Omental fat pad (tissue), 4 donors: ENCODE data around the gene MUC6. TPM values are rescaled to one million over a fixed set of nuclear protein-coding genes. Genes with fewer than 3 reads are reported as not detected.

ENCODE experiments used
- ATAC-seq: fragments of 150-250 bp; one replicate; pipeline ENCODE4 v1.9.1; 2016; ENCODE audit warnings: mild to moderate bottlenecking, moderate library complexity; ENCODE audit not compliant: low FRiP score
- DNase-seq: peaks from one replicate; pipeline ENCODE4 v3.0.0-alpha.2; 2019; ENCODE audit warnings: low spot score
- total RNA-seq, 4 donors: library from RNA; depleted of rRNA; stranded (reverse); fragments of >200 nt; gene quantifications; one replicate each; pipeline ENCODE4 v1.1.0, GENCODE V29; 2016
- TF ChIP-seq, protein P1 (sequence below), 3 donors: fragments of 450-650 bp; IDR thresholded peaks; one replicate each; pipeline ENCODE4 v1.5.1; 2016 to 2017; ENCODE audit warnings: antibody characterized with exemption in 3 of 3, mild to moderate bottlenecking in 3 of 3, moderate library complexity in 2 of 3

The MUC6 gene
- total RNA-seq, 4 donors from 2014 or later = not detected

GRCh38 chr11:970319-970871, 66.1 kb downstream of the MUC6 start:
- TF ChIP-seq, protein P1, sequence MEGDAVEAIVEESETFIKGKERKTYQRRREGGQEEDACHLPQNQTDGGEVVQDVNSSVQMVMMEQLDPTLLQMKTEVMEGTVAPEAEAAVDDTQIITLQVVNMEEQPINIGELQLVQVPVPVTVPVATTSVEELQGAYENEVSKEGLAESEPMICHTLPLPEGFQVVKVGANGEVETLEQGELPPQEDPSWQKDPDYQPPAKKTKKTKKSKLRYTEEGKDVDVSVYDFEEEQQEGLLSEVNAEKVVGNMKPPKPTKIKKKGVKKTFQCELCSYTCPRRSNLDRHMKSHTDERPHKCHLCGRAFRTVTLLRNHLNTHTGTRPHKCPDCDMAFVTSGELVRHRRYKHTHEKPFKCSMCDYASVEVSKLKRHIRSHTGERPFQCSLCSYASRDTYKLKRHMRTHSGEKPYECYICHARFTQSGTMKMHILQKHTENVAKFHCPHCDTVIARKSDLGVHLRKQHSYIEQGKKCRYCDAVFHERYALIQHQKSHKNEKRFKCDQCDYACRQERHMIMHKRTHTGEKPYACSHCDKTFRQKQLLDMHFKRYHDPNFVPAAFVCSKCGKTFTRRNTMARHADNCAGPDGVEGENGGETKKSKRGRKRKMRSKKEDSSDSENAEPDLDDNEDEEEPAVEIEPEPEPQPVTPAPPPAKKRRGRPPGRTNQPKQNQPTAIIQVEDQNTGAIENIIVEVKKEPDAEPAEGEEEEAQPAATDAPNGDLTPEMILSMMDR (IDR thresholded peaks at IDR 0.05) = no peak
- DNase-seq (no peak), ATAC-seq (no peak)

- DNase-seq (no peak), ATAC-seq (no peak)
- TF ChIP-seq, protein P1 (IDR thresholded peaks at IDR 0.05) = no peak
Observed at GRCh38 chr11:969651-970205, 66.8 kb downstream of the MUC6 start.

GRCh38 chr11:968822-969221, 67.7 kb downstream of the MUC6 start:
- DNase-seq (no peak), ATAC-seq (no peak)
- TF ChIP-seq, protein P1 (IDR thresholded peaks at IDR 0.05) = no peak

DNA sequence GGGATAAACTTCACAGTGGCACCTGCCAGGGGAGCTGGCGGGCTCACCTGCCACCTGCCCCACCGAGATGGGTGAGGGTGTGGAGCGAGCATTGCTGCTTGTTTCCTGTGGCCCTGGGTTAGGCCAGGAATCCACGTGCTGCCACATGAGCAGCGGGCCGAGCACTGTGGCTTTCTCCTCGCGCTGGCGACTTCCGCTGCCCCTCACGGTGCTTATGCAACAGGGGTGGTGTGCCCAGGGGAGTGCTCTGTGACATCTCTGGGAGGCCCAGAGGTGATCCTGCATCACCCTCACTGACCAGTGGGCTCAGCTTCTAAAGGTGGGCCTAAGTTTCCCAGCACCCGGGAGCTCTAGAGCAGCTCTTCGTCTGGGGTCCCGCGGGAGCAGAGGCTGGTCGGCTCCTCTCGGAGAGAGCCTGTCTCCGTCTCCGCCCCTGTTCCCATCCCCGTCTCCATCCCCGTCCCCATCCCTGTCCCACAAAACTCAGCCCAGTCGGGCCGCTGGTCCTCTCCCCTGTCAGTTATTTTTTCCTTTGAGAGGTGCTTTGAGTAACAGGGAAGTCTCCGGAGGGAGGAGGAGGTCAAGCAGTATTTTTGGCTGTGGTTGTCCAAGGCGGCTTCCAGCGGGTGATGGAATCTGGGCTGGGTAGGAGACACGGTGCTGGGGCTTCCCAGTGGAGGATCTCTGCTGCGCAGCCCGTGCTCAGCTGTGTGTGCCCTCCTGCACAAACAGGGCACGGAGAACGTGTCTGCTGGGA, 68.3 kb downstream of the MUC6 start:
- TF ChIP-seq, protein P1 (IDR thresholded peaks at IDR 0.05) = no peak
- DNase-seq (no peak), ATAC-seq (no peak)

GRCh38 chr11:965206-965775, 71.2 kb downstream of the MUC6 start:
- no peak for DNase-seq
- TF ChIP-seq, protein P1 (IDR thresholded peaks at IDR 0.05) = no peak
- no peak for ATAC-seq

DNA sequence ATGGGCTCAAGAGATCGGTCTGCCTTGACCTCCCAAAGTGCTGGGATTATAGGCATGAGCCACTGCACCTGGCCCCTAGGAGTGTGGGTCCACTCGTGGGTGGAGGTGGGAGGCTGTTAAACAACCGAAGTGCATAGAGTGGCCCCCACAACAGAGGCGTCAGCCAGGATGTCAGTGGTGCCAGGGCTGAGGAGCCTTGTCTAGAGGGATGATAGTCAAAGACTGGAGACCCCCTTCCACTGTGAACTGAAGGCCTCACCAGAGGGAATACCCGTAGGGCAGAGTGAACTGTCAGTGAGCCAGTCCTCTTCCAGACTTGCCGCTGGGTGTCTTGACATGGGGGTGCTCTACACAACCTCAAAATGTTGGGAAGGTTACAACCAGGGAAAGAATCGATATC, 72.7 kb downstream of the MUC6 start:
- TF ChIP-seq, protein P1 (IDR thresholded peaks at IDR 0.05) = no peak
- DNase-seq (no peak), ATAC-seq (no peak)

Other genes with a start within 250 kb of the MUC6 start
- gene CEND1, start 246.6 kb downstream of the MUC6 start, total RNA-seq = not detected
- gene SLC25A22, start 238.4 kb downstream of the MUC6 start, total RNA-seq = 10 to 100 TPM in 3 of 4 donors, 1 to 10 TPM in 1; 7.5 to 21.9 (median 12.7) TPM
- gene PIDD1, start 231.5 kb downstream of the MUC6 start, total RNA-seq = 10 to 100 TPM in 1 of 4 donors, 1 to 10 TPM in 3; 7.1 to 22.9 (median 8.3) TPM
- 1,000 to 10,000 TPM in 1 of 4 donors, 100 to 1,000 TPM in 3; 555 to 1,150 (median 858) TPM for gene RPLP2, start 226.8 kb downstream of the MUC6 start, total RNA-seq
- 100 to 1,000 TPM; 256 to 543 (median 355) TPM for gene PNPLA2, start 217.8 kb downstream of the MUC6 start, total RNA-seq
- 10 to 100 TPM in 1 of 4 donors, 1 to 10 TPM in 3; 6.3 to 39.7 (median 6.9) TPM for gene CRACR2B, start 208.8 kb downstream of the MUC6 start, total RNA-seq
- 100 to 1,000 TPM; 328 to 675 (median 614) TPM for gene CD151, start 203.8 kb downstream of the MUC6 start, total RNA-seq
- 100 to 1,000 TPM in 3 of 4 donors, 10 to 100 TPM in 1; 95.5 to 165 (median 110) TPM for gene POLR2L, start 194.2 kb downstream of the MUC6 start, total RNA-seq
- 100 to 1,000 TPM; 145 to 234 (median 175) TPM for gene TSPAN4, start 193.9 kb downstream of the MUC6 start, total RNA-seq
- 10 to 100 TPM; 56.6 to 90.5 (median 79.8) TPM for gene CHID1, start 125.9 kb downstream of the MUC6 start, total RNA-seq
- 100 to 1,000 TPM in 2 of 4 donors, 10 to 100 TPM in 2; 68.4 to 126 (median 99.2) TPM for gene AP2A2, start 110.8 kb downstream of the MUC6 start, total RNA-seq
- not detected for gene MUC2, start 38.2 kb upstream of the MUC6 start, total RNA-seq
- gene MUC5AC, start 121.2 kb upstream of the MUC6 start, total RNA-seq = not detected
- under 1 TPM in 1 of 4 donors, not detected in 3; 0.44 TPM for gene MUC5B, start 186.3 kb upstream of the MUC6 start, total RNA-seq